Stomach (tissue), 4 donors: Measurements from ENCODE around the gene ZNF526.

ENCODE experiments used
- EP300 ChIP-seq: sonication (generic); formaldehyde crosslinking; IDR thresholded peaks from one replicate; pipeline ENCODE4 v1.6.1; 2017; ENCODE audit warnings: antibody characterized with exemption
- POLR2A ChIP-seq, 4 donors: fragments of 450-650 bp; IDR thresholded peaks; one replicate each; pipeline ENCODE4 v1.6.1; 2016; ENCODE audit warnings: antibody characterized with exemption in 4 of 4, control low read depth in 2 of 4, mild to moderate bottlenecking in 1 of 4, moderate library complexity in 1 of 4
- TF ChIP-seq, protein P1 (sequence below), 7 experiments: fragments of 450-650 bp in 4 of 7; fragments of 200-600 bp in 3 of 7; sonication (generic) in 3 of 7; IDR thresholded peaks; one replicate each; pipeline ENCODE4 v1.5.1; 2016 to 2019; ENCODE audit warnings: antibody characterized with exemption in 7 of 7, control low read depth in 2 of 7, mild to moderate bottlenecking in 1 of 7

DNA sequence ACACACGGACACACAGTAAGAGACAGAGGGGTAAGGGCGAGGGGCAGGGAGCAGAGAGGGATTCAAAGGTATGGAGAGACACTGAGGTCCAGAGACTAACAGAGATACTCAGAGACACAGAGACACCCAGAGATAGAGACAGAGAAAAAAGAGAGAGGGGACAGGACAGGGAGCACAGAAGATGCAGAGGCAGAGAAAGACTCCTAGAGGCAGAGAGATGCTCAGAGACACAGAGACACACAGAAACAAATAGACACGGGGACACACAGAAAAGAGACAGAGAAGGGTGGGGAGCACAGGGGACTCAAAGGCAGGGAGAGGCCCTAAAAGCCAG lies 42.5 kb upstream of the ZNF526 start:
- TF ChIP-seq, protein P1, sequence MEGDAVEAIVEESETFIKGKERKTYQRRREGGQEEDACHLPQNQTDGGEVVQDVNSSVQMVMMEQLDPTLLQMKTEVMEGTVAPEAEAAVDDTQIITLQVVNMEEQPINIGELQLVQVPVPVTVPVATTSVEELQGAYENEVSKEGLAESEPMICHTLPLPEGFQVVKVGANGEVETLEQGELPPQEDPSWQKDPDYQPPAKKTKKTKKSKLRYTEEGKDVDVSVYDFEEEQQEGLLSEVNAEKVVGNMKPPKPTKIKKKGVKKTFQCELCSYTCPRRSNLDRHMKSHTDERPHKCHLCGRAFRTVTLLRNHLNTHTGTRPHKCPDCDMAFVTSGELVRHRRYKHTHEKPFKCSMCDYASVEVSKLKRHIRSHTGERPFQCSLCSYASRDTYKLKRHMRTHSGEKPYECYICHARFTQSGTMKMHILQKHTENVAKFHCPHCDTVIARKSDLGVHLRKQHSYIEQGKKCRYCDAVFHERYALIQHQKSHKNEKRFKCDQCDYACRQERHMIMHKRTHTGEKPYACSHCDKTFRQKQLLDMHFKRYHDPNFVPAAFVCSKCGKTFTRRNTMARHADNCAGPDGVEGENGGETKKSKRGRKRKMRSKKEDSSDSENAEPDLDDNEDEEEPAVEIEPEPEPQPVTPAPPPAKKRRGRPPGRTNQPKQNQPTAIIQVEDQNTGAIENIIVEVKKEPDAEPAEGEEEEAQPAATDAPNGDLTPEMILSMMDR (IDR thresholded peaks at IDR 0.05): no peak
- TF ChIP-seq POLR2A (IDR thresholded peaks at IDR 0.05) (no peak), EP300 (no peak)
